Liver (tissue), 9 donors: ENCODE results near the gene ADCK1. TPM values are rescaled to one million over a fixed set of nuclear protein-coding genes. Genes with fewer than 3 reads are reported as not detected.

Experiments used
- DNase-seq: peaks from one replicate; pipeline ENCODE4 v3.0.0-alpha.2; 2017; ENCODE audit warnings: low spot score
- H3K27ac ChIP-seq, 2 donors: one replicate each; pipeline ENCODE4 v1.7.0; 2013; ENCODE audit warnings: inconsistent platforms in 2 of 2, low read length in 2 of 2, control low read depth in 1 of 2, low read depth in 1 of 2, mild to moderate bottlenecking in 1 of 2
- H3K27me3 ChIP-seq, 4 donors: one replicate each; pipeline versions ENCODE4 v1.6.1 to v1.7.0; 2013; ENCODE audit warnings: low read length in 3 of 4, inconsistent platforms in 1 of 4, mild to moderate bottlenecking in 1 of 4, moderate library complexity in 1 of 4; ENCODE audit not compliant: control insufficient read depth in 4 of 4, insufficient read depth in 4 of 4
- H3K36me3 ChIP-seq, 4 donors: one replicate each; pipeline versions ENCODE4 v1.6.1 to v1.7.0; 2013; ENCODE audit warnings: low read length in 3 of 4, mild to moderate bottlenecking in 3 of 4, low read depth in 1 of 4, moderate library complexity in 1 of 4; ENCODE audit not compliant: control insufficient read depth in 4 of 4, insufficient read depth in 3 of 4
- H3K4me1 ChIP-seq, 4 donors: one replicate each; pipeline versions ENCODE4 v1.6.1 to v1.7.0; 2013; ENCODE audit warnings: low read length in 3 of 4, mild to moderate bottlenecking in 3 of 4, moderate library complexity in 1 of 4; ENCODE audit not compliant: control insufficient read depth in 4 of 4, insufficient read depth in 4 of 4
- H3K4me3 ChIP-seq, 3 donors: one replicate each; pipeline versions ENCODE4 v1.6.1 to v1.7.0; 2013; ENCODE audit warnings: low read length in 3 of 3, control low read depth in 1 of 3, low read depth in 1 of 3, mild to moderate bottlenecking in 1 of 3
- H3K9ac ChIP-seq, 2 donors: one replicate each; pipeline ENCODE4 v1.7.0; 2013; ENCODE audit warnings: low read length in 2 of 2, mild to moderate bottlenecking in 2 of 2, moderate library complexity in 2 of 2, control low read depth in 1 of 2, low read depth in 1 of 2
- H3K9me3 ChIP-seq, 4 donors: one replicate each; pipeline versions ENCODE4 v1.6.1 to v1.7.0; 2013; ENCODE audit warnings: low read length in 3 of 4; ENCODE audit not compliant: control insufficient read depth in 4 of 4
- EGR1 ChIP-seq, 2 donors: IDR thresholded peaks; 2 replicates each; pipeline ENCODE4 v1.6.1; 2016 to 2018; ENCODE audit warnings: antibody characterized with exemption in 2 of 2, low read depth in 2 of 2
- FOXA1 ChIP-seq: IDR thresholded peaks from 2 replicates; pipeline ENCODE4 v1.6.1; 2016; ENCODE audit warnings: antibody characterized with exemption
- FOXA2 ChIP-seq: IDR thresholded peaks from 2 replicates; pipeline ENCODE4 v1.6.1; 2016; ENCODE audit warnings: antibody characterized with exemption
- HNF4A ChIP-seq, 2 donors: conservative IDR thresholded peaks; 2 replicates each; pipeline ENCODE4 v1.6.1; 2016; ENCODE audit warnings: antibody characterized with exemption in 2 of 2, mild to moderate bottlenecking in 2 of 2
- HNF4G ChIP-seq: IDR thresholded peaks from 2 replicates; pipeline ENCODE4 v1.6.1; 2016; ENCODE audit warnings: antibody characterized with exemption
- JUND ChIP-seq, 2 donors: IDR thresholded peaks; 2 replicates each; pipeline ENCODE4 v1.6.1; 2016; ENCODE audit warnings: antibody characterized with exemption in 2 of 2
- RAD21 ChIP-seq, 2 donors: IDR thresholded peaks; 2 replicates each; pipeline ENCODE4 v1.6.1; 2016; ENCODE audit warnings: antibody characterized with exemption in 2 of 2, mild to moderate bottlenecking in 2 of 2
- RXRA ChIP-seq, 2 donors: IDR thresholded peaks; 2 replicates each; pipeline ENCODE4 v1.6.1; 2017 to 2018; ENCODE audit warnings: antibody characterized with exemption in 2 of 2, mild to moderate bottlenecking in 1 of 2
- SP1 ChIP-seq: IDR thresholded peaks from 2 replicates; pipeline ENCODE4 v1.6.1; 2018; ENCODE audit warnings: antibody characterized with exemption, mild to moderate bottlenecking
- YY1 ChIP-seq: IDR thresholded peaks from 2 replicates; pipeline ENCODE4 v1.6.1; 2016; ENCODE audit warnings: antibody characterized with exemption, mild to moderate bottlenecking
- ZBTB33 ChIP-seq: IDR thresholded peaks from 2 replicates; pipeline ENCODE4 v1.6.1; 2016; ENCODE audit warnings: antibody characterized with exemption
- WGBS: extraction: QIAGEN DNeasy Blood & Tissue Kit; methylation state at CpG from one replicate; pipeline ENCODE4 v1.1.7; 2013; 5-methylcytosine and 5-hydroxymethylcytosine counted together
- polyA plus RNA-seq, 2 donors: library from polyadenylated mRNA; stranded (reverse) in 1 of 2; unstranded in 1 of 2; fragments of 200-250 nt in 1 of 2; fragments of >200 nt in 1 of 2; fragmentation: Nextera tagmentation in 1 of 2; extraction: Ambion mirVana in 1 of 2; gene quantifications; one replicate each; pipeline versions ENCODE4 v1.2.1 to v1.2.3, GENCODE V29; 2013 to 2015
- total RNA-seq, 2 donors: library from RNA; depleted of rRNA; stranded (reverse); fragments of >200 nt; gene quantifications; one replicate each; pipeline ENCODE4 v1.2.3, GENCODE V29; 2014
- TF ChIP-seq, protein P1 (sequence below): IDR thresholded peaks from 2 replicates; pipeline ENCODE4 v1.6.1; 2016; ENCODE audit warnings: antibody characterized with exemption, mild to moderate bottlenecking
- TF ChIP-seq, protein P2 (sequence below): IDR thresholded peaks from 2 replicates; pipeline ENCODE4 v1.6.1; 2016; ENCODE audit warnings: antibody characterized with exemption
- TF ChIP-seq, protein P3 (sequence below): IDR thresholded peaks from 2 replicates; pipeline ENCODE4 v1.6.1; 2016; ENCODE audit warnings: antibody characterized with exemption
- TF ChIP-seq, protein P4 (sequence below): fragments of 150-350 bp; IDR thresholded peaks from 2 replicates; pipeline ENCODE4 v1.5.1; 2017; ENCODE audit warnings: improper control_type of control experiment, low read depth, low read length; ENCODE audit not compliant: missing input control
- donor health status: healthy.
- donor health status: healthy.
- donor health status: healthy.
- donor health status: healthy.
- donor health status: healthy.

Gene ADCK1
- total and polyA plus RNA-seq, 4 donors = 4.0 to 4.9 (median 4.4) TPM

DNA sequence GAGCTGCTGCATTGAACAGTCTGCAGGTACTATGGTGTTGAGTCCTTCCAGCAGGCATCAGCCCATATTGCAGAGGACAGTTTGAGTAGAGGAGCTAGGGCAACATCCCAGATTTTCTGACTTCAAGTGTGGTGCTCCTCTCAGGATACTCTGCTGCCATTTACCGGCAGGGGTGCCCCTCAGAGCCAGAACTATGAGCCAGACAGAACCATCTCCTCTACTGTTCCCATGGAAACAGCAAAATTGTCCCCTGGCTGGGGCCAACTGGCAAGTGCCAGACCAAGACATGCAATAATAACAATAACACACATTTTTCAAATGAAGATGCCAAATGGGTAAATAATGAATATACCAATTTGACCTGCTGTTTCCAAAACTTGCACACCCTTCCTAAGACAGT, 102.9 kb downstream of the ADCK1 start (continued):
- TF ChIP-seq, protein P1, sequence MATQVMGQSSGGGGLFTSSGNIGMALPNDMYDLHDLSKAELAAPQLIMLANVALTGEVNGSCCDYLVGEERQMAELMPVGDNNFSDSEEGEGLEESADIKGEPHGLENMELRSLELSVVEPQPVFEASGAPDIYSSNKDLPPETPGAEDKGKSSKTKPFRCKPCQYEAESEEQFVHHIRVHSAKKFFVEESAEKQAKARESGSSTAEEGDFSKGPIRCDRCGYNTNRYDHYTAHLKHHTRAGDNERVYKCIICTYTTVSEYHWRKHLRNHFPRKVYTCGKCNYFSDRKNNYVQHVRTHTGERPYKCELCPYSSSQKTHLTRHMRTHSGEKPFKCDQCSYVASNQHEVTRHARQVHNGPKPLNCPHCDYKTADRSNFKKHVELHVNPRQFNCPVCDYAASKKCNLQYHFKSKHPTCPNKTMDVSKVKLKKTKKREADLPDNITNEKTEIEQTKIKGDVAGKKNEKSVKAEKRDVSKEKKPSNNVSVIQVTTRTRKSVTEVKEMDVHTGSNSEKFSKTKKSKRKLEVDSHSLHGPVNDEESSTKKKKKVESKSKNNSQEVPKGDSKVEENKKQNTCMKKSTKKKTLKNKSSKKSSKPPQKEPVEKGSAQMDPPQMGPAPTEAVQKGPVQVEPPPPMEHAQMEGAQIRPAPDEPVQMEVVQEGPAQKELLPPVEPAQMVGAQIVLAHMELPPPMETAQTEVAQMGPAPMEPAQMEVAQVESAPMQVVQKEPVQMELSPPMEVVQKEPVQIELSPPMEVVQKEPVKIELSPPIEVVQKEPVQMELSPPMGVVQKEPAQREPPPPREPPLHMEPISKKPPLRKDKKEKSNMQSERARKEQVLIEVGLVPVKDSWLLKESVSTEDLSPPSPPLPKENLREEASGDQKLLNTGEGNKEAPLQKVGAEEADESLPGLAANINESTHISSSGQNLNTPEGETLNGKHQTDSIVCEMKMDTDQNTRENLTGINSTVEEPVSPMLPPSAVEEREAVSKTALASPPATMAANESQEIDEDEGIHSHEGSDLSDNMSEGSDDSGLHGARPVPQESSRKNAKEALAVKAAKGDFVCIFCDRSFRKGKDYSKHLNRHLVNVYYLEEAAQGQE = no peak
- TF ChIP-seq, protein P2, sequence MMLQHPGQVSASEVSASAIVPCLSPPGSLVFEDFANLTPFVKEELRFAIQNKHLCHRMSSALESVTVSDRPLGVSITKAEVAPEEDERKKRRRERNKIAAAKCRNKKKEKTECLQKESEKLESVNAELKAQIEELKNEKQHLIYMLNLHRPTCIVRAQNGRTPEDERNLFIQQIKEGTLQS = no peak
- TF ChIP-seq RXRA (IDR thresholded peaks at IDR 0.05) (no peak), EGR1 (IDR thresholded peaks at IDR 0.05; ENCODE audit: low read depth in 2 of 2) (no peak)

DNA sequence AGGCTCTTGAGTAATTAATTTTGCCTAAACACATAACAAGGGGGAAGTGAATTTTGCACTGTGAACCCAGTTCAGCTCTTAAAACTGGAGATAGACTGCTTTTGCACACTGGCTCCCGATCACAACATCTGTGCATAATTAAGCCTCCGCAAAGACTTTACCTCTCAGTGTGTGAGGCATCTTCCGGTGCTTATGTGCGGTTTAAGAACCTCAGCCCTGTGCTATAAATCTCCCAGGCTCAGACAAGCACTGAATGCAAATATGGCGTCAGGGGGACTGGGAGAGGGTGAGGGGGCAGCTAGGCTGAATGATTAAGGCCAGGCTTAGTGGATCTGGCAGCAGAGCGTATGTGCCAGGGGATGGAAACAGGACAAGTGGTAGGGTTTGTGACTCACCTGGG, 103.3 kb downstream of the ADCK1 start:
- Histone ChIP-seq H3K36me3 (peaks cover 0 to 6% (median 0%) of the 10 kb centered on the region in 4 donors), H3K27ac (no peak overlapping the region), H3K4me3 (no peak overlapping the region), H3K27me3 (no peaks in the 10 kb centered on the region), H3K9ac (no peak overlapping the region), H3K9me3 (no peaks in the 10 kb centered on the region), H3K4me1 (no peaks in the 10 kb centered on the region)
- DNase-seq = no peak
- TF ChIP-seq YY1 (no peak), RXRA (IDR thresholded peaks at IDR 0.05) (no peak), ZBTB33 (no peak), EGR1 (IDR thresholded peaks at IDR 0.05; ENCODE audit: low read depth in 2 of 2) (no peak), JUND (IDR thresholded peaks at IDR 0.05) (no peak)
- 93% methylated on average over 6 of the region's 6 CpGs for WGBS

DNA sequence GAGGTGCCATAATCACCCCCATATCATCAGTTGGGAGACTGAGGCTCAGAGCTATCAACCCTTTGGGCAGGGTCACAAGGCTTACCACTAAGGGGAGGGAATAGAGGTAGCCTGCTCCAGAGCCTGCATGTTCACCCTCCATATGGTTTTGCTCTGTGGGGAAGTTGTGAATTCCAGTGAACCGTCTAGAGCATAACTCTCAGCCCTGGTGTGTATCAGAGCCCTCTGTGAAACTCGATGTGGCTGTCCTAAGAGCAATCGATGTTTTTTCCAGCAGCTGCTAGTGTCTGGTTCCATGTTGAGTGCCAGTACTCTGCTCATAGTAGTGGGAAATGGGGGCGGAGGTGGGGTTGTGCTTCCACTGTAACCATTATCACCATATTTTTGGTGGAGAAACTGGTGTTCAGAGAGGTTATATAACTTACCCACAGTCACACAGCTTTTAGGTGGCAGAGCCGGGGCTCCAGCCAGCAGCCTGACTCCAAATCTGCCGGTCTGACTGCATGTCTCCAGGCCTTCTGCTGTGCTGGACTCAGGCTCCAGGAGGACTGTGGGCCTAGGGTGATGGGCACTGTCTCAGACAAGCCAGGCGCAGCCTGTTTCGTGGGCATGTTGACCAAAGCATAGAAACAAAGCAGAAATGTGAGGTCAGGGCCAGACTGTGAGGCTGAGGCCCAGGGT, 104.2 kb downstream of the ADCK1 start:
- WGBS = 93% methylated on average over 8 of the region's 8 CpGs
- no peaks in the 10 kb centered on the region for H3K4me1 ChIP-seq
- DNase-seq = no peak
- TF ChIP-seq HNF4A (conservative IDR thresholded peaks at IDR 0.05) (no peak), FOXA1 (no peak), SP1 (no peak), HNF4G (no peak), FOXA2 (no peak), EGR1 (IDR thresholded peaks at IDR 0.05; ENCODE audit: low read depth in 2 of 2) (no peak), RAD21 (IDR thresholded peaks at IDR 0.05) (no peak), ZBTB33 (no peak)
- TF ChIP-seq, protein P3, sequence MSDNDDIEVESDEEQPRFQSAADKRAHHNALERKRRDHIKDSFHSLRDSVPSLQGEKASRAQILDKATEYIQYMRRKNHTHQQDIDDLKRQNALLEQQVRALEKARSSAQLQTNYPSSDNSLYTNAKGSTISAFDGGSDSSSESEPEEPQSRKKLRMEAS = no peak
- TF ChIP-seq, protein P2 = no peak
- TF ChIP-seq, protein P1 = no peak
- TF ChIP-seq, protein P4, sequence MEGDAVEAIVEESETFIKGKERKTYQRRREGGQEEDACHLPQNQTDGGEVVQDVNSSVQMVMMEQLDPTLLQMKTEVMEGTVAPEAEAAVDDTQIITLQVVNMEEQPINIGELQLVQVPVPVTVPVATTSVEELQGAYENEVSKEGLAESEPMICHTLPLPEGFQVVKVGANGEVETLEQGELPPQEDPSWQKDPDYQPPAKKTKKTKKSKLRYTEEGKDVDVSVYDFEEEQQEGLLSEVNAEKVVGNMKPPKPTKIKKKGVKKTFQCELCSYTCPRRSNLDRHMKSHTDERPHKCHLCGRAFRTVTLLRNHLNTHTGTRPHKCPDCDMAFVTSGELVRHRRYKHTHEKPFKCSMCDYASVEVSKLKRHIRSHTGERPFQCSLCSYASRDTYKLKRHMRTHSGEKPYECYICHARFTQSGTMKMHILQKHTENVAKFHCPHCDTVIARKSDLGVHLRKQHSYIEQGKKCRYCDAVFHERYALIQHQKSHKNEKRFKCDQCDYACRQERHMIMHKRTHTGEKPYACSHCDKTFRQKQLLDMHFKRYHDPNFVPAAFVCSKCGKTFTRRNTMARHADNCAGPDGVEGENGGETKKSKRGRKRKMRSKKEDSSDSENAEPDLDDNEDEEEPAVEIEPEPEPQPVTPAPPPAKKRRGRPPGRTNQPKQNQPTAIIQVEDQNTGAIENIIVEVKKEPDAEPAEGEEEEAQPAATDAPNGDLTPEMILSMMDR = no peak

More for the DNA sequence above, 104.2 kb downstream of the ADCK1 start:
- H3K9me3 ChIP-seq = no peaks in the 10 kb centered on the region
- no peak overlapping the region for H3K27ac ChIP-seq
- no peak overlapping the region for H3K9ac ChIP-seq
- H3K4me3 ChIP-seq = no peak overlapping the region
- peaks cover 0 to 3% (median 0%) of the 10 kb centered on the region in 4 donors for H3K36me3 ChIP-seq
- H3K27me3 ChIP-seq = no peaks in the 10 kb centered on the region
